AG09319 (cell line): Measurements from ENCODE around the gene RAD51B.

Experiments
- DNase-seq: peaks from one replicate; pipeline ENCODE4 v3.0.0-alpha.2; 2010; ENCODE audit warnings: low read depth; ENCODE audit errors: extremely low read depth
- TF ChIP-seq, protein P1 (sequence below): IDR thresholded peaks from 2 replicates; pipeline ENCODE4 v1.5.1; 2011; ENCODE audit warnings: low read depth, mild to moderate bottlenecking, inconsistent platforms, low read length, moderate library complexity

RAD51B gene

DNA sequence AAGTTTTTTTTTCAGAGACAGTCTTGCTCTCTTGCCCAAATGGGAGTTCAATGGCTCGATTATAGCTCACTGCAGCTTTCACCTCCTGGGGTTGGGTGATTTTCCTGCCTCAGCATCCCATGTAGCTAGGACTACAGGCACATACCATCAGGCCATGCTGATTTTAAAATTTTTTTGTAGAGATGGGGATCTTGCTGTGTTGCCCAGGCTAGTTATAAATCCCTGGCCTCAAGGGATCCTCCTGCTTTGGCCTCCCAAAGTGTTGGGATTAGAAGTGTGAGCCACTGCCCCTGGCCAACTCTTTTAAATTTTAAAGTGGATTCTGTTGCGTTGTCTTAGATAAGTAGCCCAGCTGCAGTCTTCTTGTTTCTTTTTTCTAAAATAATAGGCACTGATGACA is 115.8 kb downstream of the RAD51B start:
- TF ChIP-seq, protein P1, sequence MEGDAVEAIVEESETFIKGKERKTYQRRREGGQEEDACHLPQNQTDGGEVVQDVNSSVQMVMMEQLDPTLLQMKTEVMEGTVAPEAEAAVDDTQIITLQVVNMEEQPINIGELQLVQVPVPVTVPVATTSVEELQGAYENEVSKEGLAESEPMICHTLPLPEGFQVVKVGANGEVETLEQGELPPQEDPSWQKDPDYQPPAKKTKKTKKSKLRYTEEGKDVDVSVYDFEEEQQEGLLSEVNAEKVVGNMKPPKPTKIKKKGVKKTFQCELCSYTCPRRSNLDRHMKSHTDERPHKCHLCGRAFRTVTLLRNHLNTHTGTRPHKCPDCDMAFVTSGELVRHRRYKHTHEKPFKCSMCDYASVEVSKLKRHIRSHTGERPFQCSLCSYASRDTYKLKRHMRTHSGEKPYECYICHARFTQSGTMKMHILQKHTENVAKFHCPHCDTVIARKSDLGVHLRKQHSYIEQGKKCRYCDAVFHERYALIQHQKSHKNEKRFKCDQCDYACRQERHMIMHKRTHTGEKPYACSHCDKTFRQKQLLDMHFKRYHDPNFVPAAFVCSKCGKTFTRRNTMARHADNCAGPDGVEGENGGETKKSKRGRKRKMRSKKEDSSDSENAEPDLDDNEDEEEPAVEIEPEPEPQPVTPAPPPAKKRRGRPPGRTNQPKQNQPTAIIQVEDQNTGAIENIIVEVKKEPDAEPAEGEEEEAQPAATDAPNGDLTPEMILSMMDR = no peak
- DNase-seq = no peak

DNA sequence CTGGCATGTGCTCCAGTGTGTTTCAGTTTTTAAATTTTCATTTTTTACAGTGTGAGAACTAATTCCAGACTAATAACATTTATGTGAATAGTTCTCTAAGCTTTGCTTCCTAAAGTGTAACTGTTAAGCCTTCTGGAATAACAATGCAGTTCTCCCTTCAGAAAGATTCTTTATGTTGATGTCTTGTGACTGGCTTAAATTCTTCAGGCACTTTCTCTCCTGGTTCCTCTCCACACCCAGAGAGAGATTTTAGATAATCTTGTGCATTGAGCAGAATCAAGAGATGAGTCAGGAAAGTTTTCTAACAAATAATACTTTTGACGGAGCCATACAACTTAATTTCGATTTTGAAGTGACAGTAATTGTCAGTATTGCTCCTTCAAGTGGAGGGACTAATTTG is 118.5 kb downstream of the RAD51B start:
- no peak for DNase-seq
- TF ChIP-seq, protein P1 = no peak

DNA sequence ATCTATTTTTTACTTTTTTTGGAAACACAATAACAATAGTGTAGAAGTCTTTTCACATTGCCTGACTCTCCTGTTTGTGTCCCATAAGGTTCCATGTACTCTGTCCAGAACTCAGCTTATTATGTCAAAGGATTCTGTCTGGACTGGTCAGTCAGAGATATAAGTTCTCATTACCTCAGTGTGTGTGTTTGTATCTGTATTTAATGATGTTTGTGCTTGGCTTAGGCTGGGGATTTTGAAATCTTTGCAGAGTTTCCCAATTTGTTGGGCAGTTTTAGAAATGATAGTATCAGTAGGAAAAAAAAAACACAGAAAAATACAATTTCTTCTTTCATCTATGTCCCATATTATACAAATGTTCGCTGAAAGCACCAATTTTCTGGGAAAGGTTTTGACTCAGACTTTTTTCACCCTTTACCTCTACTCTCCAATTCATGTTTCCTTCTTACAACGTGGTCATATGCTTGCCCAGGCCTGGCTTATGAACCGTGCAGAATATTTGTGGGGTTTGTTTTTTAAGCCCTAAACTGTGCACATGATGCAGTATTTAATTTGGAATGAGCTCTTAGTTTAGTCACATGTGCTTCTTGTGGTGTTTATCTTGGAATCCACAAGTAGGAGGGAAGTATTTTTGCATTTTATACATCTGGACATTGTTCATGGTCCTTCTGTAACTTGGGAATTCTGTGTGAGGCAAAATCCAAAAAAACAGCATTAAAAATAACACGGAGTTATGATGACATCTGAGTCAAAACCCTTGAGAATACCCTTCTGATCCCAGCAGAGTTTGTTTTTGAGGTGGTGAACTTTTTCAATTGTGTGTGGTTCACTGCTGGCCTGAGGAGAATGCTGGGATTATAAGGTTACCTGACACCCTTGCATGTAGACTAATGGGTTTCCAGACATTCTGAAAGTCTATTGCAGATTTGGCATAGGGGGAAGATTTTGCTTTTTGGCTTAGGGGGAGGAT is 121.2 kb downstream of the RAD51B start:
- peak; percentile 73 for DNase-seq
- TF ChIP-seq, protein P1 = no peak

DNA sequence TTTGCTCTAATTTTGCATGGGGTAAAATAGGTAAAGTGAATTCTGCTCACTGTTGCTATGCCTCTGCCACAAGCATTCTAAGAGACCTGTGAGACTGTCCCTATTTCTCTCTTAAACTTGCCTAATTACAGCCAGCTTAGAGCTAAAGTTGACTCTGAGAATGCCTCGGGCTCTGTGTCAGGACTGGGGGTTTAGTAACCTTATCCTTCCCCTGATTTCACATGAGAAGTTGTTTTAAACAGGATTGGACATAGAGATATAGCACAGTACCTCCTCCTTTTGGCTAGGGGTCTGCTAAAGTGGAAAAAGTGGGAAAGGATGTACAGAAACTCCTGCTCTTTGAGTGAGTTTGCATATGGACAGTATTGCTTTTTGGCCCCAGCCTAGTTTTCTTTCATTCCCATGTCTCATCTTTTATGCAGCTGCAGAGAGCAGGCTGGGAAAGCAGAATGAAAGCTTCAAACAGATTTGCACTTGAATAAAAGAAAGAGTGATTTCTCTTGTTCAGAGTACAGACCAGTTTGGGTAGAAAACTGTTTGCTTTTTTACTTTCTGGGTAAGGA is 122.0 kb downstream of the RAD51B start:
- TF ChIP-seq, protein P1 = no peak
- DNase-seq = no peak

DNA sequence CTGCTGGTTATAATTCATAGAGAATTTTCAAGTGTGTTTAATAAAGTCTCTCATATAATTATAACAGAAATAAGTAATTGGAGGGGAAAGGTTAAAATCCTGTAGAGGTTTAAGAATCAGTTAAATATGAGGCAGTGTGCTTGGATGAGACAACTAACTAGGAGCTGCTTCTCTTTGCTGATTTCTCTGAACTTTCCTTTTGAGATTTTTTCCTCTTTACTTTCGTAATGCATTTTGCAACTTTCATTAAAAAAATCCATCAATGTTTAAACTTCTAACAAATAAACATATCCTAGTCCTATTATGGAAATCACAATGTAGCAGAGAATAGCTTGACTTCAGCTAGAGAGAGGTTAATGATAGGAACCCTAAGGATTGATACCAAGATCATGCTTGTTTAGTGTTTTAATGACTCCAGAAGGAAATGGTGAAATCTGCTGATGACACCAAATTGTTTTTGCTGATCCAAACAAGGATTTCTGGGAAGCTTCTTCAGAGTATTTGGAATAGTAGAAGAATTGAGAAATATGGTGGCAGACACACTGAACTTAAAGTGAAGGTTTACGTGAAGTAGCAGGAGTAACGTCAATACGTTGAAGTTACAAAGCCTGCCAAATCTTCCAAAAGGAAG is 122.6 kb downstream of the RAD51B start:
- TF ChIP-seq, protein P1 = no peak
- no peak for DNase-seq

DNA sequence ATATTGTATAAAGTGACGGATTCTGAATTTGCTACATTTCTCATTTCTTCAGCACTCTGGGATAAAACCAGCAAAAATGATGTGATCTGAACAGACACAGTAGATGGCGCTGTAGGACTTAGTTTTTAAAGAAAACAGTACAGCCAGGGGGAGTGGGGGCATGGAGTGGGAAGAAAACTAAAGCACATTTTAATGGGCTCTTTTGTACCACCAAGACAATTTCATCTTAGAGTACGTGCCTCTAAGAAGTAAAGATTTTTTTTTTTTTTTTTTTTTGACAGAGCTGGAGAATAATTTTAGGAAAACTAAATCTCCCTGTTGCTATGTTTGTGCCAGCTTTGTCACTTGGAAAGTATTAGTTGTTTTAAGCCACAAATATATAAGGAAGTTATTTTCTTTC is 124.4 kb downstream of the RAD51B start:
- TF ChIP-seq, protein P1 = peak; percentile 58
- peak; percentile 74 for DNase-seq

DNA sequence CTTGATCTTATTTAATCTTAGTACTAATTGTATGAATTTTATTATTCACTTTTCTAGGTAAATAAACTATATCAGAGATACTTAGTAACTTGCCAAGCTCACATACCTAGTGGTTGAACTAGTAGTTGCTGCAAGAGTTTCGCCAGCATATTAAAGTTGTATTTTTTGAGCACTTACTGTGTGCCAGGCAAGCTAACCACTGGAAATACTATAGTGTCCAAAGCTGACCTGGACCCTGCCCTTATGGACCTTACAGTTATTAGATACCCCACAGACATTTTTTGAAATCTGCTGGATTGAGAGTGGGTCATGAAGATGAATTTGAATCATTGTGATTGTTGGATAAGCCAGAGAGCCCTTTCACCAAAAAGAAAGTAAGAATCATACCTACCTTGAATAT is 125.0 kb downstream of the RAD51B start:
- TF ChIP-seq, protein P1 = no peak
- no peak for DNase-seq
